MM.1S (cell line): Measurements from ENCODE around the gene ADAP1.
"Not testable (repeated sequence)": the region's sequence is repeated elsewhere in the genome, so short reads cannot be mapped to it uniquely, and the experiment has no call there.

Source experiments
- DNase-seq: peaks from one replicate; pipeline ENCODE4 v3.0.0-alpha.2; 2015
- H2AFZ ChIP-seq: fragments of 300-600 bp; sonication (generic); 2 replicates; pipeline ENCODE4 v1.6.0; 2016; ENCODE audit warnings: antibody characterized with exemption, low read length
- H3F3A ChIP-seq: fragments of 300-600 bp; sonication (generic); 2 replicates; pipeline ENCODE4 v1.6.1; 2016; ENCODE audit warnings: mild to moderate bottlenecking, antibody characterized with exemption, low read length, moderate library complexity, mixed read lengths; ENCODE audit not compliant: insufficient read depth
- H3K27ac ChIP-seq: fragments of 300-600 bp; sonication (generic); 2 replicates; pipeline ENCODE4 v1.5.1; 2016; ENCODE audit warnings: mild to moderate bottlenecking, low read length
- H3K27me3 ChIP-seq: fragments of 300-600 bp; sonication (generic); replicated peaks from 2 replicates; pipeline ENCODE4 v1.6.0; 2016; ENCODE audit warnings: low read length; ENCODE audit not compliant: insufficient read depth
- H3K36me3 ChIP-seq: fragments of 300-600 bp; sonication (generic); replicated peaks from 2 replicates; pipeline ENCODE4 v1.6.1; 2016; ENCODE audit warnings: mild to moderate bottlenecking, low read length, mixed read lengths; ENCODE audit not compliant: insufficient read depth
- H3K4me1 ChIP-seq: fragments of 300-600 bp; sonication (generic); 2 replicates; pipeline ENCODE4 v1.6.1; 2016; ENCODE audit warnings: low read length, mixed read lengths
- H3K4me2 ChIP-seq: fragments of 300-600 bp; sonication (generic); 2 replicates; pipeline ENCODE4 v1.6.0; 2016; ENCODE audit warnings: low read depth, low read length
- H3K4me3 ChIP-seq: fragments of 300-600 bp; sonication (generic); 2 replicates; pipeline ENCODE4 v1.5.1; 2016; ENCODE audit warnings: low read length, mixed read lengths
- H3K79me2 ChIP-seq: fragments of 300-600 bp; sonication (generic); 2 replicates; pipeline ENCODE4 v1.6.1; 2016; ENCODE audit warnings: mixed run types, low read length, mixed read lengths
- H3K9ac ChIP-seq: fragments of 300-600 bp; sonication (generic); 2 replicates; pipeline ENCODE4 v1.6.1; 2016; ENCODE audit warnings: low read length, mixed read lengths
- H3K9me2 ChIP-seq: fragments of 300-600 bp; sonication (generic); replicated peaks from 2 replicates; pipeline ENCODE4 v1.6.1; 2016; ENCODE audit warnings: mild to moderate bottlenecking, low read length, mixed read lengths; ENCODE audit not compliant: insufficient read depth
- H3K9me3 ChIP-seq: fragments of 300-600 bp; sonication (generic); replicated peaks from 2 replicates; pipeline ENCODE4 v1.6.1; 2016; ENCODE audit warnings: mild to moderate bottlenecking, low read length, mixed read lengths; ENCODE audit not compliant: insufficient read depth
- H4K20me1 ChIP-seq: fragments of 300-600 bp; sonication (generic); 2 replicates; pipeline ENCODE4 v1.6.1; 2016; ENCODE audit warnings: mild to moderate bottlenecking, low read length, moderate library complexity, mixed read lengths; ENCODE audit not compliant: insufficient read depth
- CTCF ChIP-seq: fragments of 300-600 bp; sonication (generic); IDR thresholded peaks from 2 replicates; pipeline ENCODE4 v1.5.1; 2016; ENCODE audit warnings: antibody characterized with exemption, low read length, mixed read lengths
- EZH2 ChIP-seq: fragments of 300-600 bp; sonication (generic); optimal IDR thresholded peaks from 2 replicates; pipeline ENCODE3; 2017; ENCODE audit warnings: low read depth, mild to moderate bottlenecking, antibody characterized with exemption, low read length, mixed read lengths
- EZH2phosphoT487 ChIP-seq: fragments of 300-600 bp; sonication (generic); IDR thresholded peaks from 2 replicates; pipeline ENCODE4 v1.6.1; 2018; ENCODE audit warnings: antibody characterized with exemption, low read length

Gene ADAP1

GRCh38 chr7:960269-960871, 5.9 kb upstream of the ADAP1 start:
- Histone ChIP-seq H3K4me1 (peaks cover 6% of the 10 kb centered on the region), H3K9ac (no peak overlapping the region), H3K9me3 (no peaks in the 10 kb centered on the region), H3K4me3 (no peak overlapping the region), H3F3A (peaks cover 3% of the 10 kb centered on the region), H2AFZ (no peak overlapping the region), H3K4me2 (no peak overlapping the region), H4K20me1 (no peaks in the 10 kb centered on the region), H3K27me3 (peaks cover 49% of the 10 kb centered on the region), H3K9me2 (no peaks in the 10 kb centered on the region), H3K36me3 (no peaks in the 10 kb centered on the region), H3K27ac (no peak overlapping the region), H3K79me2 (no peaks in the 10 kb centered on the region)
- DNase-seq: no peak
- TF ChIP-seq CTCF: no peak
- TF ChIP-seq EZH2phosphoT487: no peak
- no peak for TF ChIP-seq EZH2

- not testable (repeated sequence) for H3K79me2 ChIP-seq, H3K9ac ChIP-seq, H3K27ac ChIP-seq, H3K4me2 ChIP-seq, DNase-seq, H4K20me1 ChIP-seq, H3K9me3 ChIP-seq, H3K4me3 ChIP-seq, H2AFZ ChIP-seq, H3K9me2 ChIP-seq, H3K36me3 ChIP-seq, H3K4me1 ChIP-seq, H3F3A ChIP-seq
- peaks cover 54% of the 10 kb centered on the region for H3K27me3 ChIP-seq
These were observed 5.3 kb upstream of the ADAP1 start for GRCh38 chr7:959740-960139.

GRCh38 chr7:959271-959670, 4.8 kb upstream of the ADAP1 start:
- Histone ChIP-seq H3K9me3 (no peaks in the 10 kb centered on the region), H3K27me3 (peaks cover 54% of the 10 kb centered on the region), H4K20me1 (no peaks in the 10 kb centered on the region), H3K27ac (no peak overlapping the region), H3K4me1 (peaks cover under 1% of the 10 kb centered on the region; the same call in 1 of the 2 replicates), H3K36me3 (no peaks in the 10 kb centered on the region), H3K4me3 (no peak overlapping the region), H3K4me2 (no peak overlapping the region), H3K9me2 (no peaks in the 10 kb centered on the region), H3K79me2 (no peaks in the 10 kb centered on the region), H2AFZ (no peak overlapping the region), H3K9ac (no peak overlapping the region), H3F3A (no peaks in the 10 kb centered on the region)
- no peak for DNase-seq
- TF ChIP-seq EZH2: no peak

GRCh38 chr7:958221-959200, 4.0 kb upstream of the ADAP1 start:
- H3K27me3 ChIP-seq: peaks cover 54% of the 10 kb centered on the region
- H3K9ac ChIP-seq: no peak overlapping the region
- no peak overlapping the region for H3K4me2 ChIP-seq
- H3K4me1 ChIP-seq: no peaks in the 10 kb centered on the region
- no peaks in the 10 kb centered on the region for H3K36me3 ChIP-seq
- H2AFZ ChIP-seq: no peak overlapping the region
- H3K27ac ChIP-seq: no peak overlapping the region
- H3K4me3 ChIP-seq: no peak overlapping the region
- H3K9me2 ChIP-seq: no peaks in the 10 kb centered on the region
- no peaks in the 10 kb centered on the region for H3K79me2 ChIP-seq
- H3F3A ChIP-seq: no peaks in the 10 kb centered on the region
- DNase-seq: no peak
- H3K9me3 ChIP-seq: no peaks in the 10 kb centered on the region
- no peaks in the 10 kb centered on the region for H4K20me1 ChIP-seq
- TF ChIP-seq CTCF: no peak
- TF ChIP-seq EZH2phosphoT487: no peak
- no peak for TF ChIP-seq EZH2
